ENCODE data around the gene PSMG2.

- TF ChIP-seq CTCF (IDR thresholded peaks at IDR 0.05) (no peak), POLR2A (IDR thresholded peaks at IDR 0.05) (no peak)
Measured at GRCh38 chr18:12754511-12754910, 51.7 kb downstream of the PSMG2 start.

Measured in body of pancreas (tissue), 4 donors.